GM18499 (cell line): ENCODE data around the gene ANKRD13B.

Source experiments
- ATAC-seq: cut with Tn5 transposase; IDR thresholded peaks from one replicate; pipeline ENCODE4 v1.9.1; 2021; ENCODE audit warnings: moderate number of reproducible peaks; ENCODE audit not compliant: insufficient read depth, unreplicated experiment

Gene ANKRD13B

DNA sequence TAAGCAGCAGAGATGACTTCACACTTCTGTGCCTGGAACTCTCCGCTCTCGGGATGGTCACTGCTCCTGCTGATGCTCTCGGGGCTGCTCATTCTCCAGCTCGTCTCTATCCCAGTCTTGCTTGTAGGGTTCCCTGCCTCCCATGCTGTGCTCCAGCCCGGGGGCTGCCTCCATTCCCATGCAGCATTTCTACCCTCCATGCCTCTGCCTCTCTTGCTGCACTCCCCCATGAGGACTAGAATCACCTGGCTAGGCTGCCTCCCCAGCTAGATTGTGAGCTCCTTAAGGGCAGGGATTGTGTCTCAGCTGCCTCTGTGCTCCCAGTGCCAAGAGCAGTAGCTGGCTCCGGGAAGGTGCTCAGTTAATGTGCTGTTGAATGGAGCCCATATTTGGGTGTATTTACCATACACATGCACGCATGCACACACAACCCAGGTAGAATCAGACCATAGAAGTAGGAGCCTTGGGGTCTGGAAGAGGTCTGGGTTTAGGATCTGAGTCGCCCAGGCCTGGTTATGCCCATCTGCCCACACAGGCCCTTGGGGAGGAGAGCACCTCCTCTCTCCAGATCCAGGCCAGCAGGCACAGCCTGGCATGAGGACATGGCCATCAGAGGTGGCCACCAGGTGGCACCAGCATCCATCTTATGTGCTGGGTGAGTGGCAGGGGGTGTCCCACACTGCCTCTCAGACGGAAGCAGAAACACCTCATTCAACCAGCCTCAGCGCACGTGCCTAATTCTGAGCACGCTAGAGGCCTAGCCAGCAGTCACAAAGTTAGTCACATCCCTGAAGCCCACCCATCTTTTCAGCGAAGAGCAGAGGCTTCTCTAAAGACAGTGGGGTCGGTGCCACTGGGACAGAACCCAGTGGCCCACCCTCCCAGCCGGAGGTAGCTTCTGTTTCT is 12.8 kb upstream of the ANKRD13B start:
- peak; percentile 75 for ATAC-seq

DNA sequence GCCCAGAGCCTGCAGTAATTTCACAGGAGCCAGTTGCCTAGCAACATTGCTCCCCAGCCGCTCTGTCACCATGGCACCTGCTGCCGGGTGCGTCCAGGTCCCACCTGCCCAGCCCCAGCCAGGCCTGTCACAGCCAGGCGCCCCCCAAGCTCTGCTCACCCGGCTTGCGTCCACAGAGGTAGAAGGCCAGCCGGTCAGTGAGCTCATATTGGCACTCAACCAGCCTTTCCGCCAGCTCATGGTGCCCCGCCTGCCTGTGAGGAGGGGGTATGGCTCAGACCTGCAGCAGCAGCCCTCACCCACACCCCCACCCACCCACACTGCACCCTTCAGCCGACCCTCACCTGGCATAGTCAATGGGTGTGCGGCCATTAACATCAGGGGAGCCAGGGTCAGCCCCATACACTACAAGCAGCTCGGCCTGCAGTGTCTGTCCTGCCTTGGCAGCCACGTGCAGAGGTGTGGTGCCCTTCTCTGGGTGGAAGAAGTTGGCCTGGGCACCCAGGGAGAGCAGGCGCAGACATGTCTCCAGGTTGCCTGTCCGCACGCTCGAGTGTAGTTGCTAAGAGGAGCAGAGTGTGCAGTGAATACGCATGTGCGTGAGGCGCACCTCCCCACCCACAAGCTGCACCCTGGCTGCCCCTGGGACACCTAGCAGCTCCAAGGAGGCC is 11.2 kb upstream of the ANKRD13B start:
- ATAC-seq = no peak

DNA sequence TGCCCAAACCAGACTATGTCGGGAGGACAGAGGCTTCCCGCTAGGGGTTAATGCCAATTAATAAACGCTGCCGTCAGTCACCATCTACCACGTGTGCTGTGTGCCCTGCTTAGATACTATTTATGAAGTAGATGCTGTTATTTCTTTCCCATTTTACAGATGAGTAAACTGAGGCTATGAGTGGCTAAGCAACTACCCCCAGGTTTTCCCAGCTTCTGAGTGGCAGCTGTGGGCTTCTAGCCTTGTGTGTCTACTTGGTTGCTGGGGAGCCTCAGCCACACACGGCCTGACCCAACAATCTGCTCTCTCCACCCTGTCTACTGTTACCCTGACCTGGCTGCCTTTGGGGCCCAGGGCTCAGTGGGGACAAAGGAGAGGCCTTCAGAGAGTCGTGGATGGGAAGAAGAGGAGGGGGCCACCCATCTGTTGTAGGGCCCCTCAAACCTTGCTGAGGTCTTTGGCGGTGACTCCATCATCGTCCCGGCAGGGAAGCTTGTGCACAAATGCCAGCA is 10.6 kb upstream of the ANKRD13B start:
- no peak for ATAC-seq

DNA sequence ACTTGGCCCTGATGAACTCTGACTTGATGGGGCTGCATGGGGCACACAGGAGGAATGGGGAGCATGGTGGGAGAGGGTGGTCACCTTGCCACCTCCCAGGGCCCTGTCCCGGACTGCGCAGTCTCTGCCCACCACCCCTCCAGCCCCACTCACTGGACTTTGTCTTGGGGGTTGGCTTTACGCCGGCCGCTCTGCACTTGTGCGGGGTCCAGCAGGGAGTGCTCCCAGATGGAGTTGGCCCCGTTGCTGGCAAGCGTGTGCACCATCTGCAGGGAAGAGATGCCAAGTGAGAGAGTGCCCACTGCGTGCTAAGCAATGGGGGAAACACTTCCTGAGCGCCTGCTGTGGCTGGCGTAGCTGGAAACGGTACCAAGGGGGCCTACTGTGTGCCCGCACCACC is 10.2 kb upstream of the ANKRD13B start:
- ATAC-seq = no peak

DNA sequence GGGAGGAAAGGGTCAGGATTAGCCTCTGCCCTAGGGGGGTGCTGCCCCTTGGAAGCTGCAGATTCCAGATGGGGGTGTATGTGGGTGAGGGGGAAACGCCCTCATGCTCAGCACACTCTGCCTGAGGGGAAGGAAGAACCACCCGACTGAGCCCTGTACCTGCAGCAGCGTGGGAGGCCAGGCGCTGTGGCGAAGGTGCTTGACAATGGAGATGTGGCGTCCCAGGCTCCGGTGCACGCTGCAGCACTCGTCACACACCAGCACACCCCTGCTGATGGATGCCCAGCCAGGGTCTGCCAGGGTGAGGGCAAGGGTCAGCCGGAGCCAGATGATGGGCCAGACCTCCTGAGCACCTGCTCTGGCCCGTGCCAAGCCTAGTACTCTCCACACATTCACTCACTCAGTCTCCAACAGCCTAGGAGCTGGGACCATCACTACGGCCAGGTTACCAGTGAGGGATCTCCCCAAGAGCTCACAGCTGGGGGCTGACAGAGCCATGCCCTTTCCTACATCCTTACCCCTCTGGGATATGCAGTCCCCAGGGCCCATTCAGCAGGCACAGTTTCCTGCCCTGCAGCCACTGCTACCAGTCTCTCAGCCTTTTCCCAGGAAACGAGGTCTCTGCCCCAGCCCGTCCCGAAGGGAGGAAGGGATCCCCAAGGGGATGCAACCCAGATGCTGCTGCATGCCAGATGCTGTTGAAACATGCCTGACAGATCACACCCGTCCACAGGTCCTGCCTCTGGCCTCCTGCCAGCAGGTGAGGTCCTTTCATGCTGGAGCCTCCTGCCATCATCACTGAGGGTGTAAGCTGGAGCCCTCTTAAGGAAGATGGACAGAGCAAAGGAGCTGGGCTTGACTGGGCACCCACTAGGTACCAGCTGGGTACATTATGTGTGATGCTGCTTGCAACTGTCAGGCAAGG is 9.3 kb upstream of the ANKRD13B start:
- no peak for ATAC-seq

DNA sequence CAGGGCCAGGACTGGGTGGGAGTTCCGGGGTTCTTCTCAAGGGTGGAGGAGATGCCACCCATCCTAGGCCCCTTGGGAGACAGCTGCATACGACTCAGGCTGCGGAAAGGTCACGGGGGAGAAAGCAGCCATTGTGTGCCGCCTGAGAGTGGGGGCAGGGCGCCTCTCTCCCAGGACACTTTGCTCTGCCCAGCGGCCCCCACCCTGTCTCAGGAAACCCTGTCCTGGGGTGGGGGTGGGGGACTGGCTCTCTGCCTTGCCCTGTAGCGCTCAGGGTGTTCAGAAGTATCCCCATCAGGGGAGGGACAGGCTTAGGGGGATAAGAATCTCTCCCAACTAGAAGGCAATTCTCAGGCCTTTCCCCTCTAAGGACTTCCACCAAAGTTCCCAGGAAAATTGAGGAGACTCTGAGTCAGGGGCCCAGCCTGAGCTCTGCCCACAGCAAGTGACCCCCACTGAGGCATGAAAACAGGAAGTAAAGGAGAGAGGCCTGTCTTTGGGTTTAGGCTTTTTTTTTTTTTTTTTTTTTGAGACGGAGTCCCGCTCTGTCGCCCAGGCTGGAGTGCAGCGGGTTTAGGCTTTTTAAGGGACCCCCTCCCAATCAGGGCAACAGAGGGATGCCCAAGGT is 8.4 kb upstream of the ANKRD13B start:
- ATAC-seq = no peak

DNA sequence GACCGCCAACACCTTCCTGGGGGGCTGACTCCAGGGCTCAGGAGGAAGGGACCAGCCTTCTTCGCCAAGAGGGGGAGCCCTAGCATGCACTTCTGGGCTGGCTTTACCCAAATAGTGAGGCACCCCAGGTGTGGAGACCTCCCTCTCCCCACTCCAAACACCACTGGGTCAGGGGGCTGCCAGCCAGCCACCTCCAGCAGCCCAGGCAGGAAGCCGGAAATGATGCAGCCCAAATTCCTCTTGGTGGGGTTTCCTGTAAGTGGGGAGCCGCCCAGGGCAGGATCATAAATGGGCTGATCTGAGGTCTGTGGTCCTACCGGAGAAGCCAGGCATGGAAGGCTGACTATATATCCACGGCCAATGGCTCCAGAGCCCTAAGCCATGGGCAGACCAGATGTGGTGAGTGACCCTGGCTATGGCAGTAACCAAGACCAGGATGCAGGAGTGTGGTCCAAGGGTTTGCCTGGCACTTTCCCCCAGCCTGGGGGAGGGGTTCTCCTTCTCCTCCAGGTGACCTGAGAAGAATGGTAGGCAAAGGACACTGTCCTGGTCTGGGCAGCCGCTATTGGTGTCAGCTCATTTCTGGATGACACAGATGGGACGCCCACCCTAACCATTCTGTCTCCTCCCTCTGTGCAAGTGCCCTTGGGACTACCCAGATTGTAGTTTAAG is 7.7 kb upstream of the ANKRD13B start:
- no peak for ATAC-seq

DNA sequence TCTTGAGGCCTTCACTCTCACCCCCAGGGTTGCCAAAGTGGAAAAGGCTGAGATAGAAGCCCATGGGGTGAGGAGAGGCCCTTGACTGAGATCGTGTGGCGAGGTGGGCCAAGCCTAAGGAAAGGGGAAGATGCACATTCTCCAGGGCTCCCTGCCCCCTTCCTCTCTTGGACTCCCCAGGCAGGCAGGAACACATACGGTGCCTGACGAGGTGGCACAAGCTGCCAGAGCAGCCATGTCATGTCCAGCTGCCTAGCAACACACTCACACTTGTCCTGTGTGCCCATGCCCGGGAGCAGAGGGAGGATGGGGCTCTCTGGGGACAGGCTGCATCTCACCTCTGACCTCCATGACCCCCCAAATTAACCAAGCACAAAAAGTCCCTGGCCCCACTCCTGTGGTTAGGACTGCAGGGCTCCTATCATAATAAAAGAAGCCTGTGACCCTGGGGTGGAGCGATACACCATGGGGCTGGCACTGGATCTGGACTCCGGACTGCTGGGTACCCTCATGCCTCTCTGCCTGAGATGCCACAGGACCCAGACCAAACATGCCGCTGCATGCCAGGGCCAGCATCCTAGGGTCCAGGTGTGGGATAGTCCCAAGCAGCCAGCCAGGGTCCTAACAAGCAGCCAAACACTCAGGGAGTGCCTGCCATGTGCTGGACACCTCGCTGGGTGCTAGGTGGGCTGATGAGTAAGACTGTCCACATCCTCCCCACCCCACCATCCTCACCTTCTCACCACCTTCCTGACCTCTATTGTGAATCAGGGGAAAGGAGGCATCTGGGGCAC is 6.1 kb upstream of the ANKRD13B start:
- no peak for ATAC-seq

DNA sequence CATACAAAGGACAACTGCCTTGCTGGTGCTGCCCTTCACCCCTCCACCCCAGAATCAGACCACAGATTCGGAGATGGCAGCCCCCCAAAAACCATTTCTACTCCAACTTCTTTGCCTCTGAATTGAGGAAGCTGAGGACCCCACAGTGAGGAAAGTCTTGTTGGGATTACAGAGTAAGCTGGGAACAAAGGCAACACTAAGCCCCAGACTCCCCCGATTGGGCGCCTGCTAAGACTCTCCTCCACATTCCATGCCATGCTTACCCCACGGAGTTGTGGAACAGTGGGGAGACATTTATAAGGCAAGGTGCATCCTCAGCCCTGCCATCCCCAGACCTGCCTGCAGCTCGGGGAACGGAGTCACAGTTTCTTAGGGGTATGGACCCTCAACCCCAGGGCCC is 5.3 kb upstream of the ANKRD13B start:
- no peak for ATAC-seq

DNA sequence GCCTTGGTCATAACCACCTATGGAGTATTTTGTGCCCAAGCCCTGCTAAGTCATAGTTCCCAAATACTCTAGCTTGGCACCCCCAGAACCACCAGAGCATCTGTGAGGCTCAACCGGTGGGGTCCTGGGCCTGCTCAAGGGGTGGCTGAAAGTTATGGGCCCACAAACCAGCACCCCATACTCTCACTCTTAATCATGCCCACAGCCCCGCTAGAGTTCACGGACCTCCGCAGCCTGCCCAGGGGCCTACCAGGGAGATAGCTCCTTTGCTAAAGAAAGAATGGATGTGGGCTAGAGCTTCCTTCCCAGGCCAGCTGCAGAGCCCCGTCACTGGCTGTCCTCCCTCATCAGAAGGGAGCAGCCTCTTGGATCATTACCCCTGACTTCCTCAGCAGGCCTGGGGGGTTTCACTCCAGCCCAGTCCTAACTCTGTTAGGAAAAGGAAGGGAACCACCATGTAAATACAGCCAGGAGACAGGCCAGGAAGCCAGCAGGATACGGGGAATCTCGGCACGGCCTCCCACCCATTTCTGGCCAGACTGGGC is 4.8 kb upstream of the ANKRD13B start:
- no peak for ATAC-seq

DNA sequence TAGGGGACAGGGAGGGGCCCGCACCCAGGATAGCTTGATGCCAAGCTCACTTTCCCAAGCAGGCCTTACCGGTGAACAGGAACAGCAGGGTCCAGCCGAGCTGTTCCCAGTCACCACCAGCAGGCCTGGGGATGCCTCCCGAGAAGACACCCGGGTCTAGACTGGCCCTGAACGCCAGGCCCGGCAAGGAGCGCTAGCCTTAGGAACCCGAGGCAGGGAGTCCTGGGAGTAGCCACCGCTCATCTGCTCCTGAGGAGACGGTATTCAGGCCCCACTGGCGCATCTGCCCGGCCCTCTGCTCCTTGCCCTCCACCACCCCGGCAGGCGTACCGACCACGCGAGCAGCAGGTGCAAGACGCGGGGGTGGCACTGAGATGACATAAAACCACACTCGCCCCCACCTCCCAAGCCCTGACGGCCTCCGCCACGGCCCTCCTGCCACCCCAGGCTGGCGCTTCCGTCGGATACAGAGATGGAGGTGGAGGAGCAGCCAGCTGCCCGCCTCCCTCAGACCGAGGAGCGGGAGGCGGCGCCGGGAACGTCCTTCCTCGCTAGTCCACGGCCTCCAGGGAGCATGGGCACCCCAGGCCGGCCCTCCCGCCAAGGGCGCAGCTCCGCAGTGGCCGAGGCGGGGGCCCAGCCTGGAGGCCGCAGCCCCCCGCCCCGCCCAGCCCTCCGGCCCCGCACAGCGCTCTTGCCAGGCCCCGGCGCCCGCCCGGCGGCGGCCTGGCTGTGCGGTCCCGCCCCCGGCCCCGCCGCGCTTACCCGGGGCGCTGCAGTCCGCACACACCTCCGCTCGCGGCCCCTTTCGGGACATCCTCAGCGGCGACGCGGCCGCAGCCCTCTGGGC is 4.1 kb upstream of the ANKRD13B start:
- no peak for ATAC-seq

DNA sequence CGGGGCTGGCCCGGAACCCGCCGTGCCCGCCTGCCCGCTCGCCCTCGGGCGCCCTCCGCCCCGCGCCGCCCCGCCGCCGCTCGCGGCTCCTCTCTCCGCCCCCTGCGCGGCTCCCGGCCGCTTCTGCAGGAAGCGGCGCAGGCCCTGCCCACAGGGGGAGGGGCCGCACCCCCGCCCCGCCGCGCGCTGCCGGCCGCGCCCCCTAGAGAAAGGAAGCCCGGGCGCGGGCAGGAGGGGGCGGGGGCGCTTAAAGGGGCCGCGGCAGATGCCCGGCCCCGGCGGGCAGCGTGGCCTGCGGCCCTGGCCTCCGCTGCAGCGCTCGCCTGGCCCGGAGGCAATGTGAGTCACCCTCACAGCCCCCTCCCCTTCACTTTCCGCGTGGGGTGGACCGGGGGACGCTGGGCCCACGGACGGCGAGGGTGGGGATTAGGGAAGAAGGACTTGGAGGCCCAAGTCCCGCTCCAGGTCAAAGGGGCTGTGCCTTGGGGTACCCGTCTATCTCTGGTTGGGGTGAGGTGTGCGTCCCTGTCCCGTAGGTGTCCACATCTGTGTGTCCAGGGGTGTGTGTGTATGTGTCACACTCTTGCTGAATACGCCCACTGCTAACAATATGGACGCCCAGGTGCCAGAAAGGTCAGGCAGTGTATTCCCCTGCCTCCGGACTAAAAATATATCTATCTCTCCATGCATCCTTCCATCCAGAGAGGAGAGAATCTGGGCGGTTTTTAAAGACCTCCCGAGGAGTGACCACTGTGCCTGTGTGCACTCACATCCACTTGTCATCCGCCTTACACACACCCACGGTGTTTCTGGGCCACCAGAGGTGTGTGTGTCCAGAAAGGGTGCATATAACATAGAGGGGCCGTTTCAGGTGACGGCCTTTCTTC is 3.2 kb upstream of the ANKRD13B start, which contains the start of gene GIT1:
GIT1 (minus strand) TSS at position 125 of the 887 bp plus-strand sequence. CDS start 270 bp downstream, outside the sequence.
- no peak for ATAC-seq

DNA sequence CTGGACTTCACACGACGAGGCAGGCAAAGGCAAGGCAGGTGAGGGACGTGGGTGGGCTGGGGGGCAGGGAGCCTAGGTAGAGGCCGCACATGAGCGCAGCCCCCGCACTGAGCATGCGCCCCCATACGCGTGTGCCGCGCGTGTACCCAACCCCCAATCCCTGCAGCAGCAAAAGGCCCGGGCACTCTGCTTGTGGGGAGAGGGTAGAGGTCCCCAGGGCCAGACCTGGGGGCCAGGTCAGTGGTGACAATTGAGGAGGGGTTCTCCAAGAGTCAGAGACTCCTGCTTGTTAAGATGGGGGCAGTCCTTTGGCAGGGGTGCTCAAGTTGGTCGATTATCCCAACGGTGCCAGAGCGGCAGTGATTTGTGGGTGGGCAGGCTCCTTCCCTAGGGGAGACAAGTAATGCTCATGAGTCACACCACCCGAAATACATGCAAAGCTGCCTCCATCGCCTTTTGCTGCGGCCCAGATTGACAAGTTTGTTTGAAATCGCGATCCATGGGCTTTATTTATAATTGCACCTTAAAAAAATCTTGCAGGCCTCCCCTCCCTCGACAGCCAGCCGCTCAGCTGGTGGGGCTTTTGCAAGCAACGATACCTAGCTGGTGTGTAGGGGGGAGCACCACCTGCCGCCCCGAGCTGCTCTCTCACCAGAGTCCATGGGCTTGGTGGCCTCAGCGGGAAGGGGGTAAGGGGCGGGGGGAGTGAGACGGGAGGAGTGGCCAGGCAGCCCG is 2.4 kb upstream of the ANKRD13B start:
- ATAC-seq = no peak

DNA sequence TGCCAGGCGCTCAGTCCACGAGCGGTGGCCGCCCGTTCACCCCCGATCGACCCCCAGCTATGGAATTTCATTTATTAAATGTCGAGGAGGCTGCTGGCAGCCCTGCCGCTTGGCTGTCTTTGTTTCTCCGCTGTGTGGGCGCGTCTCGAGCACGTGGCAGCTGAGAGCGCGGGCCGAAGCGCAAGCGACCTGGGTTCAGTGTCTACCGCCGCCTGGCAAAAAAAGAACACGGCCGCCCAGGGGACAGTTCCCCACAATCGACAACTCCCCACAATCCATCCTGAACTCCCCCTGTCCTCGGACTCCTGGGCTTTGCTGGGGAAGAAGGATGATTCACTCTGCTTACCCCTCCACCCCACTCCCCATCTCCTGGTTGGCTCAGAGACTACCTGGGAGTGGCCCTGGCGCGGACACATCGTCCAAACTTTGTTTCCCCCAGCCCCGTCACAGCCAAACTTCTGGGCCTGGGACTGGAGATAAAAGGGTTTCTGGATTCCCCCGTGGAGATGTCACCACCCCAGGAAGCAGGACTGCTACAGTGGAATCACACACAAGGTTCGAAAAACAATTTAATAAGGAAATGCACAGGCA is 1.7 kb upstream of the ANKRD13B start:
- no peak for ATAC-seq
